Sigmoid colon (tissue), 7 donors: ENCODE results near the gene BANF2. TPM values are rescaled to one million over a fixed set of nuclear protein-coding genes. Genes with fewer than 3 reads are reported as not detected.
"Not testable (repeated sequence)": the region's sequence is repeated elsewhere in the genome, so short reads cannot be mapped to it uniquely, and the experiment has no call there.

Source experiments
- DNase-seq: peaks from one replicate; pipeline ENCODE4 v3.0.0-alpha.2; 2019
- H3K27ac ChIP-seq, 4 donors: fragments of 200-600 bp; sonication (generic); one replicate each; pipeline ENCODE4 v1.5.1; 2016 to 2019; ENCODE audit warnings: mild to moderate bottlenecking in 1 of 4
- H3K27me3 ChIP-seq, 3 donors: fragments of 200-600 bp; sonication (generic); one replicate each; pipeline ENCODE4 v1.5.1; 2019; ENCODE audit warnings: mild to moderate bottlenecking in 1 of 3
- H3K36me3 ChIP-seq, 4 donors: fragments of 200-600 bp; sonication (generic); one replicate each; pipeline ENCODE4 v1.5.1; 2016 to 2019
- H3K4me1 ChIP-seq, 4 donors: fragments of 200-600 bp; sonication (generic); one replicate each; pipeline ENCODE4 v1.5.1; 2017 to 2019
- H3K4me3 ChIP-seq, 4 donors: fragments of 200-600 bp; sonication (generic); one replicate each; pipeline ENCODE4 v1.5.1; 2017 to 2019; ENCODE audit warnings: mild to moderate bottlenecking in 2 of 4, moderate library complexity in 1 of 4
- H3K9me3 ChIP-seq, 4 donors: fragments of 200-600 bp in 3 of 4; sonication (generic) in 3 of 4; one replicate each; pipeline versions ENCODE4 v1.5.1 to v1.6.1; 2013 to 2019
- CTCF ChIP-seq, 4 experiments: fragments of 450-650 bp in 3 of 4; fragments of 200-600 bp in 1 of 4; IDR thresholded peaks; one replicate each; pipeline ENCODE4 v1.5.1; 2016 to 2019; ENCODE audit warnings: antibody characterized with exemption in 4 of 4, mild to moderate bottlenecking in 3 of 4, moderate library complexity in 2 of 4
- EP300 ChIP-seq, 4 donors: sonication (generic); formaldehyde crosslinking; IDR thresholded peaks; one replicate each; pipeline ENCODE4 v1.6.1; 2017; ENCODE audit warnings: antibody characterized with exemption in 4 of 4
- POLR2A ChIP-seq, 2 donors: fragments of 450-650 bp; IDR thresholded peaks; one replicate each; pipeline ENCODE4 v1.6.1; 2016; ENCODE audit warnings: antibody characterized with exemption in 2 of 2, mild to moderate bottlenecking in 2 of 2, moderate library complexity in 2 of 2
- POLR2AphosphoS5 ChIP-seq, 4 donors: sonication (generic); formaldehyde crosslinking; IDR thresholded peaks; one replicate each; pipeline ENCODE4 v1.6.1; 2017; ENCODE audit warnings: antibody characterized with exemption in 4 of 4
- WGBS, 2 donors: extraction: QIAGEN DNeasy Blood & Tissue Kit; methylation state at CpG; one replicate each; pipeline ENCODE4 v1.1.7; 2013; 5-methylcytosine and 5-hydroxymethylcytosine counted together
- intact Hi-C: fragments of 100-400 bp; cut with DNase I; formaldehyde crosslinking; loops from one replicate; pipeline ENCODE4 v1.15.1; 2023
- polyA plus RNA-seq, 3 donors: library from polyadenylated mRNA; stranded (reverse); fragments of 200-250 nt; gene quantifications; one replicate each; pipeline ENCODE4 v1.2.3, GENCODE V29; 2013
- total RNA-seq, 4 donors: library from RNA; depleted of rRNA; stranded (reverse); fragments of >200 nt; gene quantifications; one replicate each; pipeline ENCODE4 v1.1.0, GENCODE V29; 2016
- donor health status: healthy with polysubstance abuse.
- donor health status: Bipolar disorder and iron deficiency.
- donor health status: healthy.

BANF2 gene
- total and polyA plus RNA-seq, 7 donors, result not detected

- Histone ChIP-seq H3K4me1 (no peaks in the 10 kb centered on the region), H3K9me3 (no peaks in the 10 kb centered on the region), H3K27me3 (no peaks in the 10 kb centered on the region), H3K27ac (no peak overlapping the region), H3K4me3 (no peak overlapping the region), H3K36me3 (no peaks in the 10 kb centered on the region)
- no peak for DNase-seq
- intact Hi-C loops, result no loop called here
- 99% methylated on average over 5 of the region's 5 CpGs for WGBS, 2 donors
- no peak for TF ChIP-seq CTCF (IDR thresholded peaks at IDR 0.05)
- no peak for TF ChIP-seq POLR2AphosphoS5 (IDR thresholded peaks at IDR 0.05)
- TF ChIP-seq EP300 (IDR thresholded peaks at IDR 0.05), result no peak
- TF ChIP-seq POLR2A (IDR thresholded peaks at IDR 0.05), result no peak
These were observed 5.0 kb downstream of the BANF2 start for GRCh38 chr20:17704589-17705317.

GRCh38 chr20:17705916-17706315 lies 6.2 kb downstream of the BANF2 start:
- 95% methylated on average over 4 of the region's 4 CpGs for WGBS, 2 donors
- DNase-seq, result no peak
- intact Hi-C loops, result no loop called here
- TF ChIP-seq POLR2A (IDR thresholded peaks at IDR 0.05) (no peak), EP300 (IDR thresholded peaks at IDR 0.05) (no peak), CTCF (IDR thresholded peaks at IDR 0.05) (no peak), POLR2AphosphoS5 (IDR thresholded peaks at IDR 0.05) (no peak)
- Histone ChIP-seq H3K36me3 (no peaks in the 10 kb centered on the region), H3K9me3 (no peaks in the 10 kb centered on the region), H3K27me3 (no peaks in the 10 kb centered on the region), H3K27ac (no peak overlapping the region), H3K4me1 (peaks cover 0 to 12% (median 11%) of the 10 kb centered on the region in 4 donors), H3K4me3 (no peak overlapping the region)

- H3K36me3 ChIP-seq, result no peaks in the 10 kb centered on the region
- 43 to 89% methylated on average over 3 of the region's 3 CpGs for WGBS, 2 donors
These were observed 6.9 kb downstream of the BANF2 start for GRCh38 chr20:17706632-17707031.

GRCh38 chr20:17707951-17708350 lies 8.2 kb downstream of the BANF2 start:
- peaks cover 0 to 18% (median 15%) of the 10 kb centered on the region in 4 donors for H3K4me1 ChIP-seq
- intact Hi-C loops, DNase-seq, H3K27ac ChIP-seq, H3K27me3 ChIP-seq, H3K4me3 ChIP-seq, H3K9me3 ChIP-seq, H3K36me3 ChIP-seq: not testable (repeated sequence)
- WGBS, 2 donors, result 80 to 86% methylated on average over 3 of the region's 3 CpGs

More at GRCh38 chr20:17706632-17707031, 6.9 kb downstream of the BANF2 start:
- TF ChIP-seq CTCF (IDR thresholded peaks at IDR 0.05) (no peak), POLR2AphosphoS5 (IDR thresholded peaks at IDR 0.05) (no peak), POLR2A (IDR thresholded peaks at IDR 0.05) (no peak), EP300 (IDR thresholded peaks at IDR 0.05) (no peak)
- H3K9me3 ChIP-seq, result no peaks in the 10 kb centered on the region
- DNase-seq, result no peak
- no peak overlapping the region for H3K27ac ChIP-seq
- H3K4me3 ChIP-seq, result no peak overlapping the region
- intact Hi-C loops, result no loop called here
- H3K4me1 ChIP-seq, result peaks cover 0 to 18% (median 15%) of the 10 kb centered on the region in 4 donors
- no peaks in the 10 kb centered on the region for H3K27me3 ChIP-seq

- H3K27me3 ChIP-seq, result no peaks in the 10 kb centered on the region
- intact Hi-C loops, result no loop called here
- no peak overlapping the region for H3K4me3 ChIP-seq
- no peak overlapping the region for H3K27ac ChIP-seq
- no peaks in the 10 kb centered on the region for H3K9me3 ChIP-seq
- WGBS, 2 donors, result 68 to 81% methylated on average over 7 of the region's 7 CpGs
- TF ChIP-seq POLR2AphosphoS5 (IDR thresholded peaks at IDR 0.05) (no peak), CTCF (IDR thresholded peaks at IDR 0.05) (no peak), EP300 (IDR thresholded peaks at IDR 0.05) (no peak)
- H3K4me1 ChIP-seq, result peaks cover 0 to 20% (median 16%) of the 10 kb centered on the region in 4 donors
- DNase-seq, result no peak
- no peaks in the 10 kb centered on the region for H3K36me3 ChIP-seq
These were observed 9.1 kb downstream of the BANF2 start for GRCh38 chr20:17708675-17709360.
